T-cell (primary cell): ENCODE data around the gene LEMD1. TPM values are rescaled to one million over a fixed set of nuclear protein-coding genes. Genes with fewer than 3 reads are reported as not detected.

Experiments used
- ATAC-seq, 4 experiments: fragments of 200-7000 bp in 3 of 4; fragments of 150-1000 bp in 1 of 4; cut with Tn5 transposase; replicated peaks in 1 of 4; 1 replicate in 3 of 4; 2 replicates in 1 of 4; pipeline ENCODE4 v1.10.0; 2021; ENCODE audit warnings: moderate library complexity in 3 of 4, mild to moderate bottlenecking in 2 of 4, moderate number of reproducible peaks in 1 of 4
- CTCF ChIA-PET, 2 donors: fragments of 300-600 bp; sonication (Branson Sonifier 250); formaldehyde crosslinking; loops; one replicate each; lab custom pipeline; 2022; ENCODE audit warnings: antibody characterized with exemption in 2 of 2; lab: Charles Lee
- POLR2A ChIA-PET, 2 donors: fragments of 300-600 bp; sonication (Branson Sonifier 250); formaldehyde crosslinking; loops; one replicate each; lab custom pipeline; 2022; ENCODE audit warnings: antibody characterized with exemption in 2 of 2; lab: Charles Lee
- DNase-seq, 35 experiments: peaks; one replicate each; pipeline versions ENCODE4 v3.0.0 to v3.0.0-alpha.2; 2013 to 2023
- H3K27ac ChIP-seq: one replicate; pipeline ENCODE4 v1.5.1; 2013; ENCODE audit warnings: low read length
- H3K27me3 ChIP-seq, 2 experiments: replicated peaks in 1 of 2; 1 replicate in 1 of 2; 2 replicates in 1 of 2; pipeline versions ENCODE4 v1.6.1 to v1.7.0; 2013; ENCODE audit warnings: low read length in 1 of 2, mixed read lengths in 1 of 2; ENCODE audit not compliant: control insufficient read depth in 2 of 2, insufficient read depth in 2 of 2; ENCODE audit errors: extremely low read depth in 1 of 2
- H3K36me3 ChIP-seq, 2 donors: 1 replicate in 1 of 2; 2 replicates in 1 of 2; pipeline versions ENCODE4 v1.6.1 to v1.7.0; 2013; ENCODE audit warnings: low read length in 1 of 2; ENCODE audit not compliant: control insufficient read depth in 2 of 2, insufficient read depth in 1 of 2; ENCODE audit errors: extremely low read depth in 1 of 2
- H3K4me1 ChIP-seq, 2 experiments: 1 replicate in 1 of 2; 2 replicates in 1 of 2; pipeline versions ENCODE4 v1.6.1 to v1.7.0; 2013; ENCODE audit warnings: low read length in 2 of 2, mixed read lengths in 1 of 2; ENCODE audit not compliant: insufficient read depth in 2 of 2, control insufficient read depth in 1 of 2; ENCODE audit errors: extremely low read depth in 1 of 2
- H3K4me3 ChIP-seq, 2 donors: 1 replicate in 1 of 2; 2 replicates in 1 of 2; pipeline versions ENCODE4 v1.5.1 to v1.7.0; 2013; ENCODE audit warnings: mild to moderate bottlenecking in 2 of 2, low read length in 1 of 2, moderate library complexity in 1 of 2; ENCODE audit not compliant: control insufficient read depth in 1 of 2; ENCODE audit errors: extremely low read depth in 1 of 2
- H3K9me3 ChIP-seq: 2 replicates; pipeline ENCODE4 v1.7.0; 2013
- H3K27ac Mint-ChIP-seq, 2 donors: one replicate each; pipeline ENCODE4 v1.8.0; 2020 to 2021; ENCODE audit warnings: mild to moderate bottlenecking in 2 of 2, mixed read lengths in 2 of 2
- H3K27me3 Mint-ChIP-seq, 2 donors: one replicate each; pipeline ENCODE4 v1.8.0; 2021 to 2022; ENCODE audit warnings: mixed read lengths in 2 of 2
- H3K36me3 Mint-ChIP-seq: one replicate; pipeline ENCODE4 v1.8.0; 2021; ENCODE audit warnings: mixed read lengths
- H3K4me1 Mint-ChIP-seq, 3 donors: one replicate each; pipeline ENCODE4 v1.8.0; 2020 to 2022; ENCODE audit warnings: mixed read lengths in 3 of 3, mild to moderate bottlenecking in 1 of 3
- H3K4me3 Mint-ChIP-seq, 3 donors: one replicate each; pipeline ENCODE4 v1.8.0; 2020 to 2022; ENCODE audit warnings: mild to moderate bottlenecking in 3 of 3, mixed read lengths in 3 of 3, moderate library complexity in 3 of 3
- H3K9me3 Mint-ChIP-seq, 3 donors: one replicate each; pipeline ENCODE4 v1.8.0; 2020 to 2022; ENCODE audit warnings: mixed read lengths in 3 of 3
- WGBS: methylation state at CpG from one replicate; pipeline ENCODE4 v1.1.5; 2013; ENCODE audit warnings: missing lambda C conversion rate; ENCODE audit not compliant: insufficient coverage; 5-methylcytosine and 5-hydroxymethylcytosine counted together
- total RNA-seq, 35 experiments: library from RNA in 6 of 35; stranded (reverse) in 6 of 35; fragments of 120-200 nt in 1 of 35; gene quantifications; one replicate each; pipeline versions ENCODE4 v1.2.1 to v1.2.4 and lab custom pipeline; 2013 to 2026

The LEMD1 gene
- total RNA-seq, 5 donors from 2014 or later (not counting 1 experiment from before 2014, with no cell fraction given) = 0.69 to 0.98 TPM; not detected in 3

GRCh38 chr1:205430696-205431305 is 8.9 kb upstream of the LEMD1 start:
- Mint-ChIP-seq H3K4me1 (peaks cover 10 to 14% (median 12%) of the 10 kb centered on the region in 3 donors), H3K4me3 (peak overlapping the region; percentile 72 to 79 (median 78)), H3K36me3 (no peaks in the 10 kb centered on the region), H3K9me3 (no peaks in the 10 kb centered on the region), H3K27ac (no peak overlapping the region), H3K27me3 (peaks cover 15 to 21% of the 10 kb centered on the region in 2 donors)
- Histone ChIP-seq H3K36me3 (no peaks in the 10 kb centered on the region), H3K4me1 (peaks cover 2 to 9% of the 10 kb centered on the region in 2 experiments), H3K4me3 (peak overlapping the region; percentile 35 to 56), H3K27me3 (peaks cover 0 to 18% of the 10 kb centered on the region in 2 experiments), H3K27ac (no peak overlapping the region), H3K9me3 (no peaks in the 10 kb centered on the region)
- POLR2A ChIA-PET = no interaction called here
- CTCF ChIA-PET = interaction anchor here (0.5 to 1.9 kb wide), 12 partner anchors 10 to 198 kb away, joined by 3 to 12 read pairs (median 3); no protein-coding TSS in a partner anchor
- DNase-seq (peak; percentile 16 to 69 (median 53)), ATAC-seq (peak; percentile 60 to 89 (median 75))
- WGBS = 11% methylated on average over 19 of the region's 32 CpGs

- no peak overlapping the region for H3K27ac ChIP-seq
- peaks cover 11 to 17% of the 10 kb centered on the region in 2 donors for H3K27me3 Mint-ChIP-seq
- peaks cover under 1 to 20% of the 10 kb centered on the region in 2 experiments for H3K27me3 ChIP-seq
- H3K36me3 Mint-ChIP-seq = no peaks in the 10 kb centered on the region
- 60% methylated on average over 16 of the region's 29 CpGs for WGBS
- ChIA-PET CTCF (interaction anchor here (0.6 to 1.9 kb wide), 10 partner anchors 9 to 157 kb away, joined by 3 to 12 read pairs (median 3); no protein-coding TSS in a partner anchor), POLR2A (no interaction called here)
- H3K4me1 Mint-ChIP-seq = peaks cover 10 to 14% (median 12%) of the 10 kb centered on the region in 3 donors
- H3K9me3 ChIP-seq = no peaks in the 10 kb centered on the region
- H3K4me3 Mint-ChIP-seq = peak overlapping the region; percentile 26 to 79 (median 78)
- ATAC-seq (no peak), DNase-seq (no peak)
- peaks cover 2 to 9% of the 10 kb centered on the region in 2 experiments for H3K4me1 ChIP-seq
- H3K36me3 ChIP-seq = no peaks in the 10 kb centered on the region
- H3K27ac Mint-ChIP-seq = peak overlapping the region; percentile 61 to 78
- H3K4me3 ChIP-seq = peak overlapping the region; percentile 35 to 56
- no peaks in the 10 kb centered on the region for H3K9me3 Mint-ChIP-seq
Measured at GRCh38 chr1:205429762-205430695, 8.2 kb upstream of the LEMD1 start.

- no peaks in the 10 kb centered on the region for H3K9me3 ChIP-seq
- ATAC-seq (no peak), DNase-seq (no peak)
- no peaks in the 10 kb centered on the region for H3K36me3 ChIP-seq
- peaks cover 4 to 6% of the 10 kb centered on the region in 2 experiments for H3K27me3 ChIP-seq
- Mint-ChIP-seq H3K27ac (no peak overlapping the region), H3K36me3 (no peaks in the 10 kb centered on the region), H3K4me1 (peaks cover 0 to 6% (median 2%) of the 10 kb centered on the region in 3 donors), H3K9me3 (no peaks in the 10 kb centered on the region), H3K27me3 (peaks cover 25 to 32% of the 10 kb centered on the region in 2 donors), H3K4me3 (no peak overlapping the region)
- 100% methylated on average over 1 of the region's 8 CpGs for WGBS
- H3K27ac ChIP-seq = no peak overlapping the region
- H3K4me3 ChIP-seq = no peak overlapping the region
- no peaks in the 10 kb centered on the region for H3K4me1 ChIP-seq
- ChIA-PET CTCF (interaction anchor here (0.6 to 2.4 kb wide), 4 partner anchors 29 to 63 kb away, joined by 3 to 6 read pairs (median 4); no protein-coding TSS in a partner anchor), POLR2A (no interaction called here)
Measured at GRCh38 chr1:205424901-205425600, 3.2 kb upstream of the LEMD1 start.

- no peak overlapping the region for H3K27ac Mint-ChIP-seq
- Histone ChIP-seq H3K9me3 (no peaks in the 10 kb centered on the region), H3K4me3 (no peak overlapping the region), H3K27me3 (peaks cover 4 to 6% of the 10 kb centered on the region in 2 experiments), H3K4me1 (no peaks in the 10 kb centered on the region), H3K36me3 (no peaks in the 10 kb centered on the region), H3K27ac (no peak overlapping the region)
- no peaks in the 10 kb centered on the region for H3K36me3 Mint-ChIP-seq
- peaks cover 25 to 32% of the 10 kb centered on the region in 2 donors for H3K27me3 Mint-ChIP-seq
- H3K4me3 Mint-ChIP-seq = no peak overlapping the region
- DNase-seq (no peak), ATAC-seq (no peak)
- ChIA-PET CTCF (interaction anchor here in 1 of 2 donors (0.6 to 2.4 kb wide), 3 partner anchors 61 to 113 kb away, joined by 3 to 6 read pairs (median 4); no protein-coding TSS in a partner anchor), POLR2A (no interaction called here)
- no peaks in the 10 kb centered on the region for H3K9me3 Mint-ChIP-seq
- no CpG with 5 or more reads among the region's 6 CpGs for WGBS
- H3K4me1 Mint-ChIP-seq = peaks cover 0 to 6% (median 0%) of the 10 kb centered on the region in 3 donors
Measured at GRCh38 chr1:205423814-205424399, 2.1 kb upstream of the LEMD1 start.

GRCh38 chr1:205422993-205423642 is 1.3 kb upstream of the LEMD1 start:
- H3K4me3 ChIP-seq = no peak overlapping the region
- ATAC-seq (no peak), DNase-seq (no peak)

More at GRCh38 chr1:205422993-205423642, 1.3 kb upstream of the LEMD1 start:
- H3K9me3 ChIP-seq = no peaks in the 10 kb centered on the region
- no CpG with 5 or more reads among the region's 4 CpGs for WGBS
- no peak overlapping the region for H3K27ac Mint-ChIP-seq
- H3K4me3 Mint-ChIP-seq = no peak overlapping the region
- no peaks in the 10 kb centered on the region for H3K4me1 ChIP-seq
- H3K9me3 Mint-ChIP-seq = no peaks in the 10 kb centered on the region
- H3K27ac ChIP-seq = no peak overlapping the region
- peaks cover 0 to 6% (median 0%) of the 10 kb centered on the region in 3 donors for H3K4me1 Mint-ChIP-seq
- H3K27me3 ChIP-seq = peaks cover 4 to 6% of the 10 kb centered on the region in 2 experiments
- H3K36me3 ChIP-seq = no peaks in the 10 kb centered on the region
- peaks cover 25 to 32% of the 10 kb centered on the region in 2 donors for H3K27me3 Mint-ChIP-seq
- H3K36me3 Mint-ChIP-seq = no peaks in the 10 kb centered on the region
- POLR2A ChIA-PET = no interaction called here
- CTCF ChIA-PET = interaction anchor here in 1 of 2 donors (2.4 kb wide), 1 partner anchor 62 kb away, joined by 6 read pairs; no protein-coding TSS in a partner anchor
